Stimulated activated CD8-positive, alpha-beta memory T cell treated with anti-CD3 and anti-CD28 coated beads, Interleukin-15, amount 100 ng/mL, for 48 hours (primary cell): ENCODE data around the gene CCT6A.
"Not testable (repeated sequence)": the region's sequence is repeated elsewhere in the genome, so short reads cannot be mapped to it uniquely, and the experiment has no call there.

Source experiments
- DNase-seq, 2 donors: peaks; one replicate each; pipeline ENCODE4 v3.0.0-alpha.2; 2020; ENCODE audit warnings: low read depth in 2 of 2

Gene CCT6A

GRCh38 chr7:56053379-56053778 is 1.8 kb downstream of the CCT6A start:
- no peak for DNase-seq

GRCh38 chr7:56053993-56054392 is 2.4 kb downstream of the CCT6A start:
- no peak for DNase-seq

DNA sequence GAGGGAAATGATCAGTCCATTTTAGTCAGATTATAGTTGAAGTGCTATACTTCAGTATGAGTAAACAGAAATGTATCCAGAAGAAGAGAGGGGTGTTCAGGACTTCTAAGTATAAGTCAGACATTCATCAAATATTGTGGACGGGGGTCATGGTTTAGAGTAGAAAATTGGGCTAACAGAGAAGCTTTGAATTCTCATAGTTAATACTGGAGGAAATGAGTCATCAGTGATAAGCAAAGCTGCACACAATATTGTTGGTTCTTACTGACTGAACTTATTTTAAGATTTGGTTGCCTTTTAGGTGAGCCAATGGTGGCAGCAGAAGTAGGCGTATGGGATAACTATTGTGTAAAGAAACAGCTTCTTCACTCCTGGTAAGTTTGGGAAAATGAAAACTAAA is 10.8 kb downstream of the CCT6A start:
- no peak for DNase-seq

DNA sequence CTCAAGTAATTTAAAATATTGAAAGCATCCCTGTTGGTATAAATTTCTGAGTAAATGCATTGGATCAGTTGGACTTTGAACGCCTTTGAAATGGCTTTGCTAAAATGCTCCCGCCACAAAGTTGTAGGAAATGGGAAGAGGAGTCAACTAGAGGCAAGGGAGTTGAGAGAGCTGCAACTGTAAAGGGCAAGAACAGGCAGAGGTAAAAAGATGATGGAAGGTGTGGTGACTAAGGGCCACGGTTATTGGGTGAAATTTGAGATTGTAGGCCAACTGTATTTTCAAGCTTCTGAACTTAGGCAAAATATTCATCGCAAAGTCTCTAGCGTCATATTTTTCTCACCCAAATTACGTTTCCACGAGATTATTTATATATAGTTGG is 11.9 kb downstream of the CCT6A start:
- no peak for DNase-seq

DNA sequence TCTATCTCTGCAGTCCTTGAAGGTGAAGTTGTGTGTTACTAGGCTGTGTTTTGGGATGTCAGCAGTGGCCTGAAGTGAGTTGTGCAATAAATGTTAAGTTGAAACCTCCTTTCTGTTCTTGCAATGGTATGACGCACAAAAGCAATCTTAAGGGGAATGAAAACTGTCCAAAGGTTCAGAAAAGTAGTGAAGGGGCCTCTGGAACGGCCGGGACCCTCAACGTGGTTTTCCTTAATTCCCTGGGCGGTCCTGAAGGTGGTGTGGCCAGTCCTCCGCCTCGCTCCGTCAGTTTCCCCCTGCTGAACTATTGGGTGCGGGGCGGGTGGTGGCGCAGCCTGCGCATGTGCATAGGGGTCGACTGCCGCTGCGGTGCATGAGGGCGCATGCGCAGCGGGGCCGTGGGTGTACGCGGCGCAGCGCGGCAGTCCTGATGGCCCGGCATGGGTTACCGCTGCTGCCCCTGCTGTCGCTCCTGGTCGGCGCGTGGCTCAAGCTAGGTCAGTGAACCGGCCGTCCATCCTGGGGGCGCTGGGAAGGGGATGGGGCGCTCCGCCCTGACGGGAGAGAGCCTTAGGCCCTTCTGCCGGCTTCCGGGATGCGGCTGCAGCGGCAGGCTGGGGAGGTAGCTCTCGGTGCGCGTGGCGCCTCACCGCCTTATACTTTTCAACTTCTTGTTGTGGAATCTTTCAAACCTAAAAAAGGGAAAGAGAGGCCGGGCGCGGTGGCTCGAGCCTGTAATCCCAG is 12.5 kb downstream of the CCT6A start, which contains the start of gene SUMF2:
Gene SUMF2 (plus strand): TSS at position 405 of the 744 bp plus-strand sequence. CDS start 26 bp downstream, at position 431.
- peak; percentile 83 to 87 for DNase-seq

DNA sequence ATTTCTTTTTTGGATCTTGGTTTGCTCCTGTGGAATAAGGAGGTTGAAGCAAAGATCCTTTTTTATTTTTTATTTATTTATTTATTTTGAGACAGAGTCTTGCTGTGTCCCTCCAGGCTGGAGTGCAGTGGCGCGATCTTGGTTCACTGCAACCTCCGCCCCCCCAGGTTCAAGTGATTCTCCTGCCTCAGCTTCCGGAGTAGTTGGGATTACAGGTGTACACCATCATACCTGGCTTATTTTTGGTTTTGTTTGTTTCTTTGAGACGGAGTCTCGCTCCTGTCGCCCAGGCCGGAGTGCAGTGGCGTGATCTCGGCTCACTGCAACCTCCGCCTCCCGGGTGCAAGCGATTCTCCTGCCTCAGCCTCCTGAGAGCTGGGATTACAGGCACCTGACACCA is 14.8 kb downstream of the CCT6A start:
- DNase-seq: not testable (repeated sequence)

- peak in 1 of 2 donors; percentile 29 for DNase-seq
These were observed 22.8 kb downstream of the CCT6A start for GRCh38 chr7:56074371-56074791.

DNA sequence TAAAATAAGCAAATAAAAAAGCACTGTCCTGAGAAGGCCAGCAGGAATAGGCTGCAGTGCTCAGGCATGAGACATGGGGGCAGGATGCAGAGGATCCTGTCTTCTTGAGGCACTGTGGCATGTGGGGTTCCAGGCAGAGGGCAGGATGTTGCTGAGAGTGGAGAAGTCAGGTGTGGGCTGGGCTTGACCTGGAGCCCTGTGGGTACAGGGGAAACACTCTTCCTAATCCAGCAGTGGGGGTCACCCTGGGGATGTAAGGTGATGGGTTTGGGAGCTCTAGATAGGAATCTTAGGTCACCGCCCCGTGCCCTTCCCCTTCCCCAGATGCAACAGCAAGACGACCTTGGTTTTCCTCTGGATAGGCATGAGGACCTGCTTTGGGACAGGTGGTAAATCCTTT is 26.1 kb downstream of the CCT6A start:
- no peak for DNase-seq

GRCh38 chr7:56078196-56078595 is 26.6 kb downstream of the CCT6A start:
- DNase-seq: no peak

- no peak for DNase-seq
These were observed 28.1 kb downstream of the CCT6A start for GRCh38 chr7:56079450-56080185.

GRCh38 chr7:56080726-56081435 is 29.3 kb downstream of the CCT6A start:
- not testable (repeated sequence) for DNase-seq

DNA sequence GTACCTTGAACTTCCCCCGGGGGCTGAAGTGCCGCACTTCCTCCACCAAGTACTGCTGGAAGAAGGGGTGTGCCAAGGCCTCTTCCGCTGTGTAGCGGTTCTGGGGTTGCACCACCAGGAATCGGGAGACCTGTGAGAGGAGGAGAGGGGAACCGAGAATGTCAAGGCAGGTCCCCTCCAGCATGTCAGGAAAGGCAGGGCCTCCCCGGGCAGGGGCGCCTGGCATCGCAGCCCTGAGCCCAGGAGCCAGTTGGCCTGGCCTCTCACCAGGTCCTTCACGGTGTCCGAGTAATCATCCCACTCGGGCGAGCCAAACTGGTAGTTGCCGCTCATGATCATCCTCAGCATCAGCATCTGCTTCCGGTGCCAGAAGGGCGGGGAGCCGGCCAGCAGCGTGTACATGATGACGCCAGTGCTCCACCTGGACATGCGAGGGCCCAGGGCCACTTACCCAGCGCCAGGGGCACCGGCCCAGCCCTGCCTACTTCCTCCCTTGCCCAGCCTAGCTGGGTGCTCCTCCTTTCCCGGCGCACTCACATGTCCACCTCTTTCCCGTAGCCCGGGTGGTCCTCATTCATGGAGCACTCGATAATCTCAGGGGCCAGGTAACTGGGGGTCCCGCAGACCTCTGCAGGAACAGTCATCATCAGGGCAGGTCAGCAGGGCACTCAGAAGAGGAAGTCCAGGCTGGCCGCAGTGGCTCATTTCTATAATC is 30.2 kb downstream of the CCT6A start:
- no peak for DNase-seq

DNA sequence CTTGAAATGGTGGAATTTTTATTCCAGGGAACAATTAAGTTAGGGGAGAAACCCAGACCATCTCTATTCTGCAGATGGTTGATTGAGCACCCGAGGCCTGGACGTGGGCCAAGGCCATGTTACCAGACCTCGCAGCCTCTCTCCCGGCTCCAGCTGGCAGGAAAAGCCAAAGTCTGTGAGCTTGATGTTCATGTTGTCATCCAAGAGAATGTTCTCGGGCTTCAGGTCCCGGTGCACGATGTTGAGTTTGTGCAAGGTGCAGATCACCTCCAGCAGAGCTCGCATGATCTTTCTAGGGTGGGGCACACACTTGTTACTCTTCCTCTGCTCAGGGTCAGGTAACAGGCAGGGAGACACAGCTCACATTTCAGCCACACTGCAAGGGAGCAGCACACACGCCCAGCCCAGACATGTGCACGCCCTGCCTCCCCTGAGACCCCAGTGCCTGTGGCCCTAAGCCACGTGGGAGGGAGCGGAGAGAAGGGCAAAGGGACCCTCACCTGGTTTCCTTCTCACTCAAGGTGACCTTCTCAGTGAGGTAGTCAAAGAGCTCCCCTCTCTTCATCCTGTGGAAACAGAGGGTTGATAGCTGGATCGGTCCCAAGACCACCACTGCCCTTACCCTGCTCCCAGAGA is 31.7 kb downstream of the CCT6A start:
- no peak for DNase-seq

- DNase-seq: no peak
These were observed 35.2 kb downstream of the CCT6A start for GRCh38 chr7:56086761-56087160.

- no peak for DNase-seq
These were observed 35.9 kb downstream of the CCT6A start for GRCh38 chr7:56087445-56087844.

- DNase-seq: no peak
These were observed 40.0 kb downstream of the CCT6A start for GRCh38 chr7:56091591-56091990.

- not testable (repeated sequence) for DNase-seq
These were observed 40.8 kb downstream of the CCT6A start for GRCh38 chr7:56092388-56092787.

DNA sequence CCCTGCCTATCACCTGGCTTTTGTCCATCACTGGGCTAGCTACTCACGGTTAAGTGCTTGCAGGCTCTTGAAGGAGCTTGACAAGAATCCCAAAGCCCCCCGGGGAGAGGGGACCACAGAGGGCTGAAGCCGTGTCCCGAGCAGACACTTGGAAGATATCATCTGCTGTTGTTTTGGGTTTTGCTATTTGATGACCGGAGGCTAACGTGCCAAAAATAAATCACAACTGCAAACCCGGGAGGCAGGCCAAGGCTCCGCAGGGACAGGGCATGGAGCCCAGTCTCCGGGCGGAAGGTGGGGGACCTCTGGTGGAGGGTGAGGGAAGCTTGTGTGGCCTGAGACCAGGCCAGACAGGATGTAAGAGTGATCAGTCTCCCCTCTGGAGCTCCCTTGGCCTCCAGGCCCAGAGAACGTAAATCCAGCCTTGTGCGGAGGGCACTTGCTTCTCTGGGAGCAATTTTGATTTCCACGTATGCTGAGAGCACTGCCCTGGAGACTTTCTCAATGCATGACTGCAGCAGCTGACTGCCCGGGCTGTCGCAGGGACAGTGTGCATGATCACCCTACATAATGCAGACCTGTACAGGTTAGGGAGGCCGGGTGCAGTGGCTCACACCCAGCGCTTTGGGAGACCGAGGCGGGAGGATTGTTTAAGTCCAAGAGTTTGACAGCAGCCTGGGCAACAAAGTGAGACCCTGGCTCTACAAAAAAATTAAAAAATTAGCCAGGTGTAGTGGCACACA is 41.4 kb downstream of the CCT6A start, which contains the start of gene PHKG1:
Gene PHKG1 (minus strand): TSS at position 164 of the 743 bp plus-strand sequence. CDS start 4,011 bp downstream, outside the sequence.
- DNase-seq: no peak

DNA sequence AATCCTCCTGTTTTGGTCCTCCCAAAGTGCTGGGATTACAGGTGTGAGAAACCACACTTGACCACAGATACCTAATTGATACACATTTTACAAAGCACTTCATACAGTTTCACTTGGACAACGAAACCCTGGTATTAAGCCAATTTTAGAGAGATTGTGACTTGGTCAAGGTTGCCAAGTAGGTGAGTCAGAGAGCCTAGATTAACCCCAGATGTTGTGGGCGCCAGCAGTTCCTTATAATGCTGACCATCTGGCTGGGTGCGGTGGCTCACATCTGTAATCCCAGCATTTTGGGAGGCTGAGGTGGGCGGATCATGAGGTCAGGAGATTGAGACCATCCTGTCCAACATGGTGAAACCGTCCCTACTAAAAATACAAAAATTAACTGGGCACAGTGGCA is 46.1 kb downstream of the CCT6A start:
- no peak for DNase-seq
